ENCODE measurements around the gene TRIOBP.
A peak's percentile ranks its signal among the peaks of the same experiment; 100 is the strongest.

Gene TRIOBP

DNA sequence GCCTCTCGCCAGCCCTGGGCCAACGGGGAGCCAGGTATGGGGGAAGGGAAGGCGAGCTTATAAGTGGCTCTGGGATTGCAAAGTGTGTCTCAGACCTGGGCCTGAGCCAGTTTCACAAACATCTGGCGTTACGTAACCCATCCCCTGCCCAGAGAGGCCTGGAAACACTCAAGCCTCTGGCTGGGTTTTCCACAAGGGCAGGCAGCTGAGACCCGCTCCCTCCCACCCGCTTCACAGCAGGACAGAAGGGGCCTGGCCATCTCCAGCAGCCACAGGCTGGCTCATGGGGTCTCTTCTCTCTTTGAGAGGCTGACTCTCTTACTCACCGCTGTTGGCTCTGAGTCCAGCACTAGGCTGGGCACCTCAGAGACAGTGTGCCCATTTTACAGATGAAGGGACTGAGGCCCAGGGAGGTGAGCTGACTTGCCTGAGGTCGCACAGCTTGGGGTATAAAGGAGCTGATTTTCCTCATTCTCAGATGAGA is 44.5 kb downstream of the TRIOBP start:
- Histone ChIP-seq H3K27me3 (replicated peaks; ENCODE audit: control insufficient read depth, insufficient read depth, low read length) (no peaks in the 10 kb centered on the region), H3K36me3 (ENCODE audit: control insufficient read depth, insufficient read depth, low read length) (no peaks in the 10 kb centered on the region), H3K4me3 (replicated peaks; ENCODE audit: low read depth, low read length) (no peak overlapping the region)
- TF ChIP-seq, protein P1, sequence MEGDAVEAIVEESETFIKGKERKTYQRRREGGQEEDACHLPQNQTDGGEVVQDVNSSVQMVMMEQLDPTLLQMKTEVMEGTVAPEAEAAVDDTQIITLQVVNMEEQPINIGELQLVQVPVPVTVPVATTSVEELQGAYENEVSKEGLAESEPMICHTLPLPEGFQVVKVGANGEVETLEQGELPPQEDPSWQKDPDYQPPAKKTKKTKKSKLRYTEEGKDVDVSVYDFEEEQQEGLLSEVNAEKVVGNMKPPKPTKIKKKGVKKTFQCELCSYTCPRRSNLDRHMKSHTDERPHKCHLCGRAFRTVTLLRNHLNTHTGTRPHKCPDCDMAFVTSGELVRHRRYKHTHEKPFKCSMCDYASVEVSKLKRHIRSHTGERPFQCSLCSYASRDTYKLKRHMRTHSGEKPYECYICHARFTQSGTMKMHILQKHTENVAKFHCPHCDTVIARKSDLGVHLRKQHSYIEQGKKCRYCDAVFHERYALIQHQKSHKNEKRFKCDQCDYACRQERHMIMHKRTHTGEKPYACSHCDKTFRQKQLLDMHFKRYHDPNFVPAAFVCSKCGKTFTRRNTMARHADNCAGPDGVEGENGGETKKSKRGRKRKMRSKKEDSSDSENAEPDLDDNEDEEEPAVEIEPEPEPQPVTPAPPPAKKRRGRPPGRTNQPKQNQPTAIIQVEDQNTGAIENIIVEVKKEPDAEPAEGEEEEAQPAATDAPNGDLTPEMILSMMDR (IDR thresholded peaks at IDR 0.05; ENCODE audit: insufficient read depth, low read length, poor library complexity, severe bottlenecking) = no peak
- DNase-seq (ENCODE audit: extremely low read depth, insufficient read length) = no peak

DNA sequence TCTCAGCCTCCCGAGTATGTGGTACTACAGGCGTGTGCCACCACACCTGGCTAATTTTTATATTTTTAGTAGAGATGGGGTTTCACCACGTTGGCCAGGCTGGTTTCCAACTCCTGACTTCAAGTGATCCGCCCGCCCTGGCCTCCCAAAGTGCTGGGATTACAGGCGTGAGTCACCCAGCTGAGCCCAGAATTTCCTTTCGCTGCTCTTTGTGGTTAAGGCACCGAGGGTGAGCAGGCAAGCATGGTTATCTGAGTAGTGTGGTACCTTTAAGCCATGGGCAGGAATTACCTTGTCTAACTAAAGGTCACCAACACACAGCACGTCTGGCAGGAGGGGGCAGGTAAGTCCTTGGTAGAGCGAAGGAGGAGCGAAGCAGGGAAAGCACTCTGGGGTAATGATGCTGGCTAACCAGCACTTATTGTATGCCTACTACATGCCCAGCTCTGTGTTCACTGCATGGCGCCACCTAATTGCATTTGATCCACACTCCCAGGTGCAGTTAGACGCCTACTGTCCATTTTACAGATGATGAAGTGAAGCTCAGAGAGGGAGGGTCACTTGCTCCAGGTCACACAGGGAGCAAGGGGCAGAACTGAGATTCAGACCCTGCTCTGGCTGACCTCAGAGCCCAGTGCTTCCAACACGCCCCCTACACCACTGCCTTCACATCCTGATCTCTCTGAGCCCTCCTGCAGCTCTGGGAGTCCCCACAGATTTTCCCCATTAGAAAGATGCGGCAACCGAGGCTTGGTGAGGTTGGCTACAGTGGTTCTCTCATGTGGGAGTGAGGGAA is 45.7 kb downstream of the TRIOBP start:
- TF ChIP-seq, protein P1 (IDR thresholded peaks at IDR 0.05; ENCODE audit: insufficient read depth, low read length, poor library complexity, severe bottlenecking) = no peak
- Histone ChIP-seq H3K4me3 (replicated peaks; ENCODE audit: low read depth, low read length) (no peak overlapping the region), H3K27me3 (replicated peaks; ENCODE audit: control insufficient read depth, insufficient read depth, low read length) (no peaks in the 10 kb centered on the region), H3K36me3 (ENCODE audit: control insufficient read depth, insufficient read depth, low read length) (no peaks in the 10 kb centered on the region)
- no peak for DNase-seq (ENCODE audit: extremely low read depth, insufficient read length)

DNA sequence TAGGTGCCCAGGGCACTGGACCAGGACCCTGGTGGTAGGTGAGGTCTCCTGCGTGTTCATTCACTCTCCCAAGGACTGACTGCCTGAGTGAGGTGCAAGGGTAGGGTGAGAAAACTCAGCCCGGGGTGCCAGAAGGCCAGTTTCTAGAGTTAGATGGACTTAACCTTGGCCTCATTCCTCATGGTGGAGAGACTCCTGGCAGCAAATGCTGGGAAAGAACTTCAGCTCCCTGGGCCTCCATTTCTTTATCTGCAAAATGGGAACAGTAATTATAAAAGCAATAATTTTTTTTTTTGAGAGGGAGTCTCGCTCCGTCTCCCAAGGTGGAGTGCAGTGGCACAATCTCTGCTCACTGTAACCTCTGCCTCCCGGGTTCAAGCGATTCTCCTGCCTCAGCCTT is 47.7 kb downstream of the TRIOBP start:
- Histone ChIP-seq H3K4me3 (replicated peaks; ENCODE audit: low read depth, low read length) (no peak overlapping the region), H3K27me3 (replicated peaks; ENCODE audit: control insufficient read depth, insufficient read depth, low read length) (no peaks in the 10 kb centered on the region), H3K36me3 (ENCODE audit: control insufficient read depth, insufficient read depth, low read length) (no peaks in the 10 kb centered on the region; the same call in 1 of the 2 replicates)
- DNase-seq (ENCODE audit: extremely low read depth, insufficient read length) = no peak
- TF ChIP-seq, protein P1 (IDR thresholded peaks at IDR 0.05; ENCODE audit: insufficient read depth, low read length, poor library complexity, severe bottlenecking) = no peak

DNA sequence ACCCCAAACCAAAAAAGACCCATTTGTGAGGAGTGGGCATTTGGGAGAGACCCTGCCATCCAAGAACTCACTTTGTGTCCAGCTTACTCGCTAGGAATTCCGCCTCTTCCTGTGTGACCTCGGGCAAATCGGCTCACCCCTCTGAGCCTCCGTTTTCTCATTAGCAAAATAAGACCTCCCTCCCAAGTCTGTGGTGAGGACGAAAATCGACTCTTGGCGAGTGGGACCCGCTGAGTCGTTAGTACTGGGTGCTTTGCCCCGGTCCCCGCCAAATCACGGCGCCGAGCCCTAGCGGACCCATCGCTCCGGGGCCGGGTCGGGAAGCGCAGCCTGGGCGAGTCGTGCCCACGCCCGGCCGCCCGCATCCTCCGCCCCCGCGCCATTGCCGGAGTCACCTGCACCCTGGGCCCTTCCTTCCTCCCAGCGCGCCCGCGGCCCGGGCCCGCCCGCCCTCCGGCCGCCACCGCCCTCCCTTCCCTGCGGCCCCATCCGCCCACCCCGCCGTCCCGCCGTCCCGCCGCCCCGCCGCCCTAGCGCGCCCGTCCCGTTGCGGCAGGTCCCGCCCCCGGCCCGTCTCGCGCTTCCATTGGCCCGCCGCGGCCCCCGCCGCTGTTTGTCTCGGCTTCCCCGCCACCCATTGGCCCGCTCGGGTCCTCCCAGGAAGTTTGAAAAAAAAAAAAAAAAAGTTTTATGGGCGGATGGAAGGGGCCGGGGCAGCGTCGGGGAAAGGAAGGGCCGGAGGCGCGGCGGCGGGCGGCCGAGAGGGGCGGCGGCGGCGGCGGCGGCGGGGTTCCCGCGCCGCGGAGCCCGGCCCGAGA is 48.9 kb downstream of the TRIOBP start:
- peak; percentile 90 for DNase-seq (ENCODE audit: extremely low read depth, insufficient read length)
- H3K4me3 ChIP-seq (replicated peaks; ENCODE audit: low read depth, low read length) = peak overlapping the region; percentile 97
- no peaks in the 10 kb centered on the region; the same call in 1 of the 2 replicates for H3K36me3 ChIP-seq (ENCODE audit: control insufficient read depth, insufficient read depth, low read length)

DNA sequence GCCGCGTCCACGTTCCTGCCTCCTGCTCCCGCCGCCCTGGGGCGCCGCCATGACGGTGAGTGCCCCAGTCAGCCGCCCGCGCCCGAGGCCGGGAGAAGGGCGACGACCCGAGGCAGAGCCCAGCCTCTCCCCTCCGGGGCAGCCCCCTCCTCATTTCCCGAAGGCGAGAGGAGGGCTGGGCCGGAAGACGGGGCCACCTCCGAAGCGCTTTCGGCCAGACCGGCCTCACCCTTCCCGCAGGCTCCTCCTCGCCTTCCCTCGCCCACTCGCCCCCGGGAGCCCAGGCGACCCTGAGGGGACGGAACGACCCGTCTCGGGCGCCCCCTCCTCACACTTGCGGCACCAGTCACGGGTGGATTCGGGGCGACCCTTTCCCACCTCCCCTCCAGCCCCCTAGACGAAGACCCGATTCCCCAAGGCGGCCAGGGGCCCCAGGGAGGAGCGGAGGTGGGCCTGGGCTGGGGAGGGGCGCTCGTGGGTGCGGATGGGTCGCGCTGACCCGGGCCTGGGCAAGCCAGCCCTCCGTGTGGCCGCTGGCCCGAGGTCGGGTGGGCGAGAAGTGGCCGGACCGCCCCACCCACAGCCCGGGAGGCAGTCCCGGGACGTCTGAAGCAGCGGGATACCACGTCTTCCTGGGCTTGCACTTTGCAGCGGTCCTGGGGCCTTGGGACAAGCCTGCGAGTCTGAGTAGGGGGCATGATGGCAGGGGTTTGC is 49.7 kb downstream of the TRIOBP start:
- no peaks in the 10 kb centered on the region; the same call in 1 of the 2 replicates for H3K36me3 ChIP-seq (ENCODE audit: control insufficient read depth, insufficient read depth, low read length)
- peak; percentile 28 for DNase-seq (ENCODE audit: extremely low read depth, insufficient read length)
- H3K27me3 ChIP-seq (replicated peaks; ENCODE audit: control insufficient read depth, insufficient read depth, low read length) = no peaks in the 10 kb centered on the region
- TF ChIP-seq, protein P1 (IDR thresholded peaks at IDR 0.05; ENCODE audit: insufficient read depth, low read length, poor library complexity, severe bottlenecking) = no peak
- peak overlapping the region; percentile 97 for H3K4me3 ChIP-seq (replicated peaks; ENCODE audit: low read depth, low read length)

More for the DNA sequence above, 48.9 kb downstream of the TRIOBP start:
- TF ChIP-seq, protein P1 (IDR thresholded peaks at IDR 0.05; ENCODE audit: insufficient read depth, low read length, poor library complexity, severe bottlenecking) = no peak
- no peaks in the 10 kb centered on the region for H3K27me3 ChIP-seq (replicated peaks; ENCODE audit: control insufficient read depth, insufficient read depth, low read length)

Data from GM06990 (cell line).